Kidney capillary endothelial cell (primary cell): ENCODE data around the gene CENATAC.
"Not testable (repeated sequence)": the region's sequence is repeated elsewhere in the genome, so short reads cannot be mapped to it uniquely, and the experiment has no call there.

Experiments used
- DNase-seq: peaks from one replicate; pipeline ENCODE4 v3.0.0-alpha.2; 2018; ENCODE audit warnings: low spot score

Gene CENATAC

GRCh38 chr11:118996926-118997626 is 862 bp upstream of the CENATAC start:
- peak; percentile 40 for DNase-seq

GRCh38 chr11:118998388-118998717 is 415 bp downstream of the CENATAC start:
- no peak for DNase-seq

DNA sequence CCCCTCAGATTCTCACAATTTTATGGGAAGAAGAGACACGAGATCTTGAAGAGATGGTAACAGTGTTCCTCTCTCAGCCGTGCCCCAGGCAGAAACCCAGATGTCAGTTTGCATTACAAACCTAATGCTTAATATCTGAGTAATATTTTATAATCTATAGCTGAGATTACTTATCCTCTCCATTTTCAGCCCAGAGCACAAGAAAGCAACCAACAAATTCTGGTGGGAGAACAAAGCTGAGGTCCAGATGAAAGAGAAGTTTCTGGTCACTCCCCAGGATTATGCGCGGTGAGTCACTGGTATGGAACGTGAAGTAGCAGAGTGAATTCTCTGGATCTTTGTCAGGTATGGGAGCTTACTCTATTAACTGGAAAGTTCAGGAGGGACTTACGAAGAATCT is 884 bp downstream of the CENATAC start:
- peak; percentile 26 for DNase-seq

- no peak for DNase-seq
These were observed 3.0 kb downstream of the CENATAC start for GRCh38 chr11:119000906-119001305.

DNA sequence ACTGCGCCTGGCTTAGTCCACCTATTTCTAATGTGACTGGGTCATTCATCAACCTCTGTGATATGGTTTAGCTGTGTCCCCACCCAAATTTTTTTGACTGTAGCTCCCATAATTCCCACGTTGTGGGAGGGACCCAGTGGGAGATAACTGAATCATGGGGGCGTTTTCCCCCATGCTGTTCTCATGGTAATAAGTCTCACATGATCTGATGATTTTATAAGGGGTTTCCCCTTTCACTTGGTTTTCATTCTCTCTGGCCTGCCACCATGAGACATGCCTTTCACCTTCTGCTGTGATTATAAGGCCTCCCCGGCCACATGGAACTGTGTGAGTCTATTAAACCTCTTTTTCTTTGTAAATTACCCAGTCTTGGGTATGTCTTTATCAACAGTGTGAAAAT is 8.7 kb downstream of the CENATAC start:
- no peak for DNase-seq

- no peak for DNase-seq
These were observed 13.6 kb downstream of the CENATAC start for GRCh38 chr11:119011476-119012053.

- no peak for DNase-seq
These were observed 14.8 kb downstream of the CENATAC start for GRCh38 chr11:119012629-119013170.

- DNase-seq = no peak
These were observed 16.4 kb downstream of the CENATAC start for GRCh38 chr11:119014209-119014924.

GRCh38 chr11:119015054-119015611 is 17.2 kb downstream of the CENATAC start:
- DNase-seq = no peak

GRCh38 chr11:119016216-119017009 is 18.5 kb downstream of the CENATAC start:
- no peak for DNase-seq

DNA sequence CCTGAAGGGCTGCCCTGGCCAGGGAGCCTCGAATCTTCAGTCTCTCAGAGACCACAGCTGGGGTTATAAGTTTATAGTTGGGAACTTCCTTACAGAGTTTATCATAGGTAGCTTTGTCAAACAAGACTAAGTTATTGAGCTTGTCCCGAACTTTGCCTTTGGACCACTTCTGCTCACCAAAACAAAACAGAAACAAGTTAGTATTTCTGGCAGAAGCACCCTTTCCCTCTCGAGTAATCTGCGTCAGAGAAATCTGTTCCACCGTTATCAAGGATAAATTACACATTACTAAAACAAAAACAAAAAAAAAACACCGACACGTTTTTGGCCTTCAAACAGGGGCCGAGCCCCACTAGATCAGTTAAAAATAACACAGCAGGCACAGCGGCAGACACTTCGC is 19.4 kb downstream of the CENATAC start:
- DNase-seq = not testable (repeated sequence)

GRCh38 chr11:119018074-119018938 is 20.4 kb downstream of the CENATAC start, which contains the start of the genes RPS25 and TRAPPC4:
Gene RPS25 (minus strand): TSS chr11:119018343. CDS start chr11:119018284, 59 bp downstream.
Gene TRAPPC4 (plus strand): TSS chr11:119018766. CDS start chr11:119018796, 30 bp downstream.
- peak; percentile 94 for DNase-seq

GRCh38 chr11:119019996-119020395 is 22.1 kb downstream of the CENATAC start:
- DNase-seq = no peak

- DNase-seq = no peak
These were observed 23.7 kb downstream of the CENATAC start for GRCh38 chr11:119021631-119022030.

- no peak for DNase-seq
These were observed 25.8 kb downstream of the CENATAC start for GRCh38 chr11:119023741-119024140.

DNA sequence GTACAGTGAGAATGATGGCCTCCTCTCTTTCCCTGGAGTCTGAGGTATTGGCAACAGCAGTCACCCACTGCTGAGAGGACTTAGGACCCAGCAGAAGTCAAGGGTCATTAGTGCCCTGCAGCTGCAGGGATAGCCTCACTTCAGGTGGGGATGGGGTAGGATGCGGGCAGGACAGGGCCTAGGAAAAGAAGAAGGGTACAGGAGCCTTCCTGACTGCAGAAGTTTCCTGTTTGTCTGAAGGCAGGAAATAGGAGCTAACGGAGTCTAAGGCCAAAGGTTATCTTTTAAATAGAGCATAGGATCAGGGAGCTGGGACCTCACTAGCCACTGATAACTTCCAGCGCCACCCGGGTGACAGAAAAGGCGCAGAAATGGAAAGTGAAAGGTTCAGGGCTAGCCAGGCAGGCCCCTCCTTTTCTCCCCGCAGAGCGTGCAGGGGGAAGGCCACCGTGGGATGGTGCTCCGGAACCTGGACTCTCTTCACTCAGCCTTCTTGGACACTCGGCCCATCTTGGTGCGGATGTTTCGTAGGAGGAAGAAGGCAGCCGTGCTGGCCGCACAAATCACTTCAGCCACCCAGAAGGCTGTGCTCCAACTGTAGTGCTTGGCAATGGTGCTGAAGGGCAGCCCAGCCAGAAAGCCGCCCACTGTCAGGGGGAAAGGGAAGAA is 26.6 kb downstream of the CENATAC start:
- no peak for DNase-seq

DNA sequence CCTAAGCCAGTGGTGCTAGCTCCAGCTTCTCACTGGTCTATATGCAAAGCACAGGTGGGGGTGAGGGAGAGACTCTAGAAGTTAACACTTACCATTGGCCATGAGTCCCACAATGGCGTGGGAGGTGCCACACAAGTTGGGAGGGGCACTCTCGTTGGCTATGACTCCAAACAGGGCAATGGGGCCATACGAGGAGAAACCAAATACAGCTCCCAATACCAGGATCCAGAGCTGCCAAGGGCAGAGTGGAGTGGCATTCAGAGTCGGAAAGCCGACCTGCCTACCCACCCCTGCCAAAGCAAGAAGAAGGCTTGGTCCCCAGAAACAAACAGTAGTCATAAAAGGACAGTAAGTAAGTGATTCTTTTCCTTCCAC is 27.1 kb downstream of the CENATAC start:
- no peak for DNase-seq

DNA sequence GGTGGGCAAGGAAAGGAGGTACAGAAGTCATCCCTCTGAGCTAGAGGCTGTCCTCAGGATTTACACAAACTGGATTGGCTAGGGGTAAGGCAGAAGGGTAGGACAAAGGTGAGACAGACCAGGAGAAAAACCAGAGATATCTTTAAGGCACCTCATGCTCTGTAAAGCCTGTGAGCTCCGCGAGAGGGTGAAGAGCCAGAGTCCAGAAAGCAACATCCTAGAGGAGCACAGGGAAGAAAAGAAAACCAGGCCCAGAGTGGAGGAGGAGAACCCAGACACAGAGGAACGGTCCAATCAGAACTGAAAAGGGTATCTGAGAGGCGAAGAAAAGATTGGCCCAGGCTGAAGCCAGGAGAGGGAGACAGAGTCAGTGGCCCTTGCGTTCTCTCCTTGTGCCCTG is 27.6 kb downstream of the CENATAC start:
- DNase-seq = no peak

GRCh38 chr11:119025978-119026766 is 28.2 kb downstream of the CENATAC start:
- no peak for DNase-seq
